Type B pancreatic cell (in vitro differentiated cells): Measurements from ENCODE around the gene OPRL1. TPM values are rescaled to one million over a fixed set of nuclear protein-coding genes. Genes with fewer than 3 reads are reported as not detected.

Experiments
- DNase-seq: peaks from one replicate; pipeline ENCODE4 v3.0.0; 2021; ENCODE audit warnings: mixed read lengths; ENCODE audit not compliant: unreplicated experiment; ENCODE audit errors: extremely low spot score
- H3K27ac Mint-ChIP-seq: 2 replicates; pipeline ENCODE4 v1.8.0; 2021; ENCODE audit warnings: mild to moderate bottlenecking, mixed read lengths
- H3K27me3 Mint-ChIP-seq: 2 replicates; pipeline ENCODE4 v1.8.0; 2021; ENCODE audit warnings: mixed read lengths
- H3K36me3 Mint-ChIP-seq: 2 replicates; pipeline ENCODE4 v1.8.0; 2021; ENCODE audit warnings: mixed read lengths
- H3K4me1 Mint-ChIP-seq: one replicate; pipeline ENCODE4 v1.8.0; 2021; ENCODE audit warnings: mixed read lengths; ENCODE audit not compliant: unreplicated experiment
- H3K4me3 Mint-ChIP-seq: 2 replicates; pipeline ENCODE4 v1.8.0; 2021; ENCODE audit warnings: mild to moderate bottlenecking, mixed read lengths
- H3K9me3 Mint-ChIP-seq: 2 replicates; pipeline ENCODE4 v1.8.0; 2021; ENCODE audit warnings: mixed read lengths
- CTCF ChIP-seq: fragments of 200-600 bp; sonication (generic); conservative IDR thresholded peaks from 2 replicates; pipeline ENCODE4 v1.5.0; 2021; ENCODE audit warnings: antibody characterized with exemption, mild to moderate bottlenecking
- total RNA-seq: library from RNA; stranded (reverse); gene quantifications from 2 replicates; pipeline ENCODE4 v1.2.1, GENCODE V29; 2021; ENCODE audit warnings: low replicate concordance

OPRL1 gene
- total RNA-seq, 1 donor from 2014 or later: 1.9 TPM

- Mint-ChIP-seq H3K36me3 (no peaks in the 10 kb centered on the region), H3K27ac (no peak overlapping the region), H3K4me3 (no peak overlapping the region), H3K4me1 (peaks cover 5% of the 10 kb centered on the region), H3K9me3 (no peaks in the 10 kb centered on the region), H3K27me3 (peaks cover 42% of the 10 kb centered on the region)
- no peak for DNase-seq
- TF ChIP-seq CTCF: no peak
Measured at GRCh38 chr20:64103871-64104666, 24.2 kb downstream of the OPRL1 start.

GRCh38 chr20:64104667-64105451 is 25.0 kb downstream of the OPRL1 start:
- Mint-ChIP-seq H3K27ac (no peak overlapping the region), H3K9me3 (no peaks in the 10 kb centered on the region), H3K27me3 (peaks cover 42% of the 10 kb centered on the region), H3K36me3 (no peaks in the 10 kb centered on the region), H3K4me1 (peaks cover 5% of the 10 kb centered on the region), H3K4me3 (no peak overlapping the region)
- no peak for DNase-seq
- no peak for TF ChIP-seq CTCF

- Mint-ChIP-seq H3K27ac (no peak overlapping the region), H3K27me3 (peaks cover 33% of the 10 kb centered on the region), H3K4me1 (peaks cover 5% of the 10 kb centered on the region), H3K9me3 (no peaks in the 10 kb centered on the region), H3K4me3 (no peak overlapping the region), H3K36me3 (no peaks in the 10 kb centered on the region)
- TF ChIP-seq CTCF: no peak
- no peak for DNase-seq
Measured at GRCh38 chr20:64105846-64106434, 26.1 kb downstream of the OPRL1 start.

GRCh38 chr20:64106435-64106961 is 26.6 kb downstream of the OPRL1 start:
- no peaks in the 10 kb centered on the region for H3K36me3 Mint-ChIP-seq
- H3K4me1 Mint-ChIP-seq: peaks cover 5% of the 10 kb centered on the region
- DNase-seq: no peak
- no peak for TF ChIP-seq CTCF
- peaks cover 27% of the 10 kb centered on the region for H3K27me3 Mint-ChIP-seq
- no peak overlapping the region for H3K27ac Mint-ChIP-seq
- H3K4me3 Mint-ChIP-seq: no peak overlapping the region
- no peaks in the 10 kb centered on the region for H3K9me3 Mint-ChIP-seq

GRCh38 chr20:64106981-64107735 is 27.3 kb downstream of the OPRL1 start, which contains the start of gene NPBWR2:
NPBWR2 (minus strand) TSS chr20:64107565; CDS start chr20:64106831, 734 bp downstream.
- Mint-ChIP-seq H3K27ac (no peak within 1 kb of the TSS), H3K4me3 (no peak within 1 kb of the TSS), H3K4me1 (peaks cover 5% of the 10 kb centered on the region), H3K36me3 (no peaks in the 10 kb centered on the region), H3K27me3 (peaks cover 25% of the 10 kb centered on the region), H3K9me3 (no peaks in the 10 kb centered on the region)
- DNase-seq: no peak
- TF ChIP-seq CTCF: no peak
